GM12875 (cell line): ENCODE results near the gene BMAL1.

Source experiments
- H3K4me3 ChIP-seq: one replicate; pipeline ENCODE4 v1.5.1; 2011; ENCODE audit warnings: low read depth, low read length, control low read depth
- CTCF ChIP-seq: IDR thresholded peaks from 2 replicates; pipeline ENCODE4 v1.5.1; 2011; ENCODE audit warnings: low read depth, mild to moderate bottlenecking, control low read depth, inconsistent platforms, low read length, moderate library complexity, borderline replicate concordance; ENCODE audit not compliant: insufficient read depth

Gene BMAL1

GRCh38 chr11:13333456-13333957, 55.9 kb downstream of the BMAL1 start:
- no peak overlapping the region for H3K4me3 ChIP-seq
- no peak for TF ChIP-seq CTCF

- no peak overlapping the region for H3K4me3 ChIP-seq
- TF ChIP-seq CTCF, result no peak
These were observed 56.6 kb downstream of the BMAL1 start for GRCh38 chr11:13334034-13334786.

DNA sequence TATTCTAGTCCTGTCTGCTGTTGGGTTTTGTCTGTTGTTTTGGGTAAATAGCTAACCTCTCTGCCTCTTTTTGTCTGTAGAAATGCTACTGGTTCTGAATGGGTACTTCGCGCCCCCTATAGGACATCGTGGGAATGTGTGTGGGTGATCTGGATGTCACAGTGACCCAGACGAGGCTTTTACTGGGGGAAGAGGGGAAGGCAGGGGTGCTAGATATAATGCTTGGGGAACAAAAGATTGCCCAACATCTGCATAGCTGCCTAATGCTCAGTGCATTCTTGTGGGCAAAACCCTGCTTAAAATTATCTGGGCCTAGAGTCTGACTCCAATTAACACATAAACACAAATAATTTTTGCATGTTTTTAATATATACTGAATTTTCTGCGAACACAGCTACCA, 57.7 kb downstream of the BMAL1 start:
- peak; percentile 82 for TF ChIP-seq CTCF
- no peak overlapping the region for H3K4me3 ChIP-seq

GRCh38 chr11:13336246-13336878, 58.8 kb downstream of the BMAL1 start:
- TF ChIP-seq CTCF, result no peak

GRCh38 chr11:13338019-13338426, 60.4 kb downstream of the BMAL1 start:
- no peak for TF ChIP-seq CTCF
- peak overlapping the region; percentile 1 for H3K4me3 ChIP-seq

More at GRCh38 chr11:13336246-13336878, 58.8 kb downstream of the BMAL1 start:
- no peak overlapping the region for H3K4me3 ChIP-seq

DNA sequence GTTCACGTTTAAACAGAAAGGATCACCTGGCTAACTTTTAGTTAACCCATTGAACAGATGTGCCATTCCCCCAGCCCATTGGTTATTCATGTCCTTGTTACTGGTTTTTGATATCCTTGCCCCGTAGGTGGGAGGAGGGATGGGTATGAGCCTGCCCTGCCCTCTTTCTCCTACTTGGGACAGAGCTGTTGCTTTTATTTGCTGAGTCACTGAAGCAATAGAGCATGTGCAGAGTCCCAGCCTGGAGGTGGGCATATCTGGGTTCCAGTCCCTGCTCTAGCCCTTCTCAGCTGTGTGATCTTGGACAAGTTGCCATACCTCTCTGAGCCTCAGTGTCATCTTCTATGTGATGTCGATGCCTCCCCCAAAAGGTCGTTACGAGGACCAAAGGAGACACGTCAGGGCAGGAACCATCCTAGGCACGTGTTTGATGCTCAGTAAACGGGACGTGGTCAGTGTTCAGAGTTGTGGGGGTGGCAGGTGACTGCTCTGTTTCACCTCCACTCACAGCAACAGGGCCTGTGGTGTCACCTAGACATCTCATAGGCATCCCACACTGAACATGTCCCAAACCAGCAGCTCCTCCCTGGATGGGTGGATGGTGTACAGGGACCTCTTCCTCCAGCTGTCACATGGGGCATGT, 61.0 kb downstream of the BMAL1 start:
- TF ChIP-seq CTCF, result no peak
- peak overlapping the region; percentile 1 for H3K4me3 ChIP-seq
